Femur (tissue), 1 donor: ENCODE measurements around the gene PTX3.

Experiments
- DNase-seq: peaks from one replicate; pipeline ENCODE4 v3.0.0-alpha.2; 2017

The PTX3 gene

DNA sequence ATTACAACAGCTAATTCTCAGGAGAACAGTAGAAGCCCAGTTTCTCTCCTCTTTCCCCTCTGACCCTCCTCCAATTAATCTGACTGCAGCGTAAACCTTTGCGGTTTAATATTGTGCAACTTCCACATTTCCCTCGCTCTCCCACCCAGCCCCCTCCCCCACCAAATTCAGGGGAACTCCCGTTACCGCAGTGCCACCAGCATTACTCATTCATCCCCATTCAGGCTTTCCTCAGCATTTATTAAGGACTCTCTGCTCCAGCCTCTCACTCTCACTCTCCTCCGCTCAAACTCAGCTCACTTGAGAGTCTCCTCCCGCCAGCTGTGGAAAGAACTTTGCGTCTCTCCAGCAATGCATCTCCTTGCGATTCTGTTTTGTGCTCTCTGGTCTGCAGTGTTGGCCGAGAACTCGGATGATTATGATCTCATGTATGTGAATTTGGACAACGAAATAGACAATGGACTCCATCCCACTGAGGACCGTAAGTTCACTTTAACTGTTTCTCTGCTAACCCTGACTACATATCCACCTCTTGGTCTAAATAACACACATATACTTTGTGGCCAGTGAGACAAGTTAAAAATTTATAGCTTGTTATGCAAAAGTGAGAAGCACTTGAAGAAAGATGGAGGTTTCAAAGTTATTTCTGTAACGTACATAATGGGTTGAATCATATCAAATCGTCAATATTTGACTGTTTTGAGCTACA is at the start of gene PTX3:
Gene PTX3 (plus strand): TSS at position 268 of the 709 bp plus-strand sequence. CDS start 84 bp downstream, at position 352.
- peak; percentile 86 for DNase-seq

DNA sequence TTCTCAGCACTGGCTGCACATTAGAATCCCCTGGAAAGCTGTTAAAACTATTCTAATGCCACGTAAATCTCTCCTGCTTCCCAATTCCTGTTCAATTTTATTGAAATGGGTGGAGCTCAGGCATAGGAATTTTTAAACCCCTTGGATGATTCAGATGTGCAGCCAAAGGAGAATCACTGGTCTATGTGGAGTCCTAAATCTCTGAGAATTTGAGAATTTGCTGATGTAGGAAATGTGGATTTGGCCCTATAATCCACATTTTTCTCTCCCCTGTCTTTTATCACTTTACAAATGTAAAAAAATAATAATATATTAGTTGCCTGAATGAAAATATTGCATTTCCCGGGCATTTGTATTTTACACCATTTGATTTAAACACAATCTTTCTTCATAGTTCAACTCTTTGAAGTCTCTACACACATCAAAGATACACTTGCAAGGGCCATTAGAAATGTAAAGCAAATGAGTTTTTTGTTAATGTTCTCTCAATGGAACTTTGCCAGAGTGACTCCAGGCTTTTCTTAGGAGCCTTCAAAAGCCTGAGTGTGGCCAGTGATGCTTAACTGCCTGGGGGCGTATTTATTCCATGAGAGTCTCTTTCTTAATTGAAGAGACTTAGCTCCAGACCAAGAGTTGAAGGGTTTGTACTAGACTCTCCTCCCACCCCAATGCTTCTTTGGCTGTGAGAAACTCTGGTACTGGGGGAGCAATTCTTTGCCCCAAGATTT is 48.8 kb upstream of the PTX3 start:
- no peak for DNase-seq

DNA sequence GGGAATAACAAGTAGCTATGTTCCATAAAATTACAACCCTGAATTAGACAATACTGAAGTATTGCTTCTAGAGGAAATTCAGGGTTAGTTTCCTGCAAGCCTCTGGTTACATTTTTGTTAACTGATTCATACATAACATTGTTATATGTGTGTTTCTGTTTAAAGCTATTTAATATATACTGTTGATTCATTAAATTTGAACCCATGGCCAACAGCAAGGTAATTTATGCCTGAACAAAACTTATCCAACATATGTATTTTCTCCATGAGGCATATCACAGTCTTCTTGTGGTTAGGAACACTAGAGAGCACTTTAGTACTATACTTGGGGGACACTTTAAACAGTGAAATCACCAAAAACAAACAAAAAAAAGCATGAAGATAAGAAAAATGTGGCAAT is 47.7 kb upstream of the PTX3 start:
- no peak for DNase-seq

DNA sequence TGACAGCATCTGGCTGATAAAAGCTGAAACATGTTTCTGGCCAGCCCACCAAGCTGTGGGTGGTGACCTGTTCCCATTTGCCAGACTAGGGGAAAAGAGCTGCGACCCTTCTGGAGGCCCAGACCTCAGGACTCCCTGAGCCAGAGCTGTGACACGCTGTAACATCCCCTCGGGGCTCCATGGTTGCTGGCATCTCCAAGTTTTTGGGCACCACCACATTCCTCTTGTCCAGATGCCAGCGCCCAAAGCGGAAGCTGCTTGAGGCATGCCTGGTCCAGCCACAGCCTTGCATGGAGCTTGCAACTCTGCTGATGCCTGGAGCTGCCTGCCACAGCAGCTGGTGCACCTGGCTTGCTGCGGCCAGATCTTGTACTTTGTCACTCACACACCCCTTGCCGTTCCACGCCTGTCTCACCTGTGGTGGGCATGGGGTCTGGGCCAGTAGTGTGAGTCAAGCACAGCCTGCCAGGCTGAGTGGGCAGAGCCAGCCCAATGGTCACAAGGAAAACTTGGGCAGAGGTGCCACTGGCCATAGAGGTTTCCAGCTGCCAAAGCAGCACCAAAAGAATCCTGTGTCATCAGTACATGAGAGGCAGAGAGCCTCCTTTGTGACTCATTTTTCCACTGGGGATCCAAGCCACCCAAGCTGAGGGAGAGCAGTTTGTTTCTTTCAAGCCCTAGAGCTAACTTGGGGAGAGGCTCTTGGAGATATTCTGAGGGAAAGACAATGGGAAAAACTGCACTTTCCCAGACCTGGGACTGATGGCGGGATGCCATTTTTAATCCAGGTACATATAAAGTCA is 45.7 kb upstream of the PTX3 start:
- no peak for DNase-seq

DNA sequence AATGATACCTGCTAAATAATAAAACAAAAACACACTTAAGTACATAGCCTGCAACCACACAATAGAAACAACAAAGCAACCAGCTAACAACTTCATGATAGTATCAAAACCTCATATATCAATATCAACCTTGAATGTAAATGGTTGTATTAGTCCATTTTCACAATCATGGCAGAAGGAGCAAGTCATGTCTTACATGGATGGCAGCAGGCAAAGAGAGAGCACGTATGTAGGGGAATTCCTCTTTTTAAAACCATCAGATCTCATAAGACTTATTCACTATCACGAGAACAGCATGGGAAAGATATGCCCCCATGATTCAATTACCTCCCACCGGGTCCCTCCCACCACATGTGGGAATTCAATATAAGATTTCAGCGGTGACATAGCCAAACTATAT is 44.5 kb upstream of the PTX3 start:
- DNase-seq = no peak

DNA sequence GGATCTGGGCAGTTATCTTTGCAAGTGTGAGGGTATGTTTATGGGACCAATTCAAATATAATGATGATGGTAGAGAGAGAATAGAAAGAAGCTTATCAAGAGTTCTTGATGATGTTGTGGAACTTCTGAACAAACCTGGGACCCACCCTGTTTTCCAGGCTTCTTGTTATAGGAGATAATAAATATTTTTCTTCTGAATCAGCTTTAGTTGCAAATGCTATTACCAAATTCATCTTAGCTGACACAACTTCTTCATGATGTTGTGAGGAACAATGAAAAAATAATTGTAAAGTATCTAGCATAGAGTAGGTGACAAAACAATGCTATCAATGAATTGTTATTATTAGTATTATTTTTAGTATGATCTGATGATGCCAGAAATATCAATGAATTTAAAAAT is 43.5 kb upstream of the PTX3 start:
- DNase-seq = no peak

DNA sequence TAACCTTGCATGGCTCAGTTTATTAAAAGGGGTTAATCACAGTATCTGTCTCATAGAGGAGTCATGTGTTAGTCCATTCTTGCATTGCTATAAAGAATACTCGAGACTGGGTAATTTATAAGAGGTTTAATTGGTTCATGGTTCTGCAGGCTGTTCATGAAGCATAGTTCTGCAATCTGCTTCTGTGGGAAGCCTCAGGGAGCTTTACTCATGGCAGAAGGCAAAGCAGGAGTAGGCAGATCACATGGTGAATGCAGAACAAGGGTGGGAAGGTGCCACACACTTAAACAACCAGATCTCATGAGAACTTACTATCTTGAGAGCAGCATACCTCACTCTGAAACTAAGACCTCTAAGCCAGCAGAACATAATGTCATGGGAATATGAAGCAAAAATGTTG is 42.2 kb upstream of the PTX3 start:
- no peak for DNase-seq

DNA sequence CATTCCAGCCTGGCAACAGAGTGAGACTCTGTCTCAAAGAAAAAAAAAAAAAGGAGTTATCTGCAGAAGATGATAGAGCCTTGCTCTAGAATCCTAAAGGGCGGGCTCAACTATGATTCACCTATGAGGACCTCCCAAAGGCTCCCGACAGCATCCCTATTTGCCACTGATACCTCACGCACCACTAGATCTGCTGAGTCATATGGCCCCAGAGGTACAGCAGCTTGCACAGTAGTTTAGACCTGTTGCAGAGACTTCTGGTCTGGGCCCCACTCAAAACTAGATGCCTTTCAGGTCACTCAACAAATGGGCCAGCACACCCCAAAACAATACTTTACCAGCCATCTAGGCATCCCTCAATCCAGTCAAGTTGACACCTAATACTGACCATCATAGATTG is 38.1 kb upstream of the PTX3 start:
- DNase-seq = no peak

DNA sequence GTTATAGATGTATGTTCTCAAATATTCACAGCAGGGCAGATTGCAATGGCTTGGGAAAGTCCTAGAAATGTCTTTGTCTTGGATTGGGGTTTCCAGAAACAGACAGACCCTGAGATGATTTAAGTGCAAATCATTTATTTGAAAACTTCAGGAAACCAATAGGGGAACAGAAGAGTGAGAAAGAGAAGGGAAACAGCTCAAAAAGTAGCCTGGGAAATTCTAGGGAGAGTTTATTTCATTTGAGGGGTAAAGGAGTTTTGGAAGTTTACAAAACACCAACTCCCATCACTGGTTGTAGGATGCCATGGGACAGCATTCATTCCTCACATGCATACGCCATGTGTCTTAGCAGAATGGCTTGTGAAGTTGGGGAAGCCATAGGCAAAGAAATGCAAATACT is 32.3 kb upstream of the PTX3 start:
- DNase-seq = no peak

DNA sequence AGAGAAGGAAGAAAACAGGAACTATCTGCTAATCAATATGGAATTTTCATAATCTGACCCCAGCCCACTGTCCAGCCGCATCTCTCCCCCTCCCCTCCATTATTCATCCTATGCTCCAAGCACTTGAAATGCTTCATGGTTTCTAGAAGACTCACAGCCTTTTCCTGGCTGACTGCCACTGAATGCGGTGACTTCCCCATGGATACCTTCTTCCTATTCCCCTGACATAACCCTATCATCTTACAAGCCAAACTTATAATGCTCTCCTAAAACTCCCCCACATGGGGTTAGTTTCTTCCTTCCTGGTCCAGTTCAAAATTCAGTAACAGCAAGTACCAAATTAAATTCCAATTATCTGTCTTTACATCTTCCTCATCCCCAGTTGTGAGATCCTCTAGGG is 31.2 kb upstream of the PTX3 start:
- DNase-seq = no peak

DNA sequence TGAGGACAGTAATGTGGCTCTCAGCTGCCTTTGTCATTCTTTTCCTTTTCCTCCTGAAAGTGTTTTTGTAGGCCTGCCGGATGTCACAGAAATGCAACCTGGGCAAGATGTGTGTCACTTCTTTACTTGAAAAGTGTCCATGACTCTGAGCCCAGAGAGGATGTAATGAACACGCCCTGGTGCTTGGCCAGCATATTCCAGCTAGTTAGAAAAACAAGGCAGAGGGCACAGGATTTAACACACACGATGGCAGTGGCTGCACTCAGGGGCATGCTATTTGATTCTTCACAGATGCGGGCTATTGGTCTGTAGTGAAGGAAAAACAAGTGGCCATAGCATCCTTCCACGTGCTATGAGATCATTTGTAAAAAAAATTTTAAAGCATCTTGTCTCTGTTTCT is 30.3 kb upstream of the PTX3 start:
- no peak for DNase-seq

DNA sequence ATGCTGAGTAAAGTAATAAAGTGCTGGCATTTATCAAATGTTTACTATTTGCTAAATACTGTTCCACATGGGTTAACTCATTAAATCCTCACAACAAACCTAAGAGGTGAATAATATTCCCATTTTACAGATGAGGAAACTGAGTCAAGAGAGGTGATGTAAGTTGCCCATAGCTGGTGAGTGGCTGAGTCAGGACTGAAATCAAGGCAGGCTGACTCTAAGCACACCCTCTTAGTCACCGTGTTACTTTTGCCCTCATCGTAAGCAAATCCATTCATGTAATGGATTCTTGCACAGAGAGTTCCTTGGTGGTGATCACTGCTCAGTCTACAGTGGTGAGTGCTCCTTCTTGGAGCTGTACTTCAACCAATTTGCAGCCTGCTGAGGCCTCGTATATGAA is 28.9 kb upstream of the PTX3 start:
- DNase-seq = no peak

DNA sequence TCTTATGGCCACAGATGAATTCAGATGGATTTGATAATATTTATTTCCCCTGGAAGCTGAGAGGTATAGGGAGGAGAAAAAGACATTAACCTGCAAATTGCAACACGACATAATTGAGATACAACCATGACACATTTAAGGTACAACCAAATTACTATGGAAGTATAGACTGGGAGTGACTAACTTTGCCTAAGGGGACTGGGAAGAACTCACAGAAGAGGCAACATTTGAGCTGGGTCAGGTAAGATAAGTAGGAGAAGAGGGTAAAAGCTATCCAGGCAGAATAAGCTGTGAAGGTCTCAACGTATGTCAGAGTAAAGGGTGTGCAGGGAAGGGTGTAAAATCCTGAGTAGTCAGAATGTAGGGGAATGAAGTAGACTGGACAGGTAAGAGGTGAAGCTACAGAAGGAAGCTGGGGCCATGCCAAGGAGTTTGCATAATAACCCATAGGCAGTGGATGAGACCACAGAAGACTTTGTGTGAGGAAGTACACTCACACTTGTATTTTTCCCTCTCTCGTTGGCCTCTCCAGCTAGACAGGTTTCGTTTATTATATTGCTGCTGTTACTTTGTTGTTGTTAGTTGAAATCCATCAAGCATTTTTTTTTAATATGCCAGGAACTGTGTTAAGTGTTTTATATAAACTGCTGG is 28.0 kb upstream of the PTX3 start:
- no peak for DNase-seq

DNA sequence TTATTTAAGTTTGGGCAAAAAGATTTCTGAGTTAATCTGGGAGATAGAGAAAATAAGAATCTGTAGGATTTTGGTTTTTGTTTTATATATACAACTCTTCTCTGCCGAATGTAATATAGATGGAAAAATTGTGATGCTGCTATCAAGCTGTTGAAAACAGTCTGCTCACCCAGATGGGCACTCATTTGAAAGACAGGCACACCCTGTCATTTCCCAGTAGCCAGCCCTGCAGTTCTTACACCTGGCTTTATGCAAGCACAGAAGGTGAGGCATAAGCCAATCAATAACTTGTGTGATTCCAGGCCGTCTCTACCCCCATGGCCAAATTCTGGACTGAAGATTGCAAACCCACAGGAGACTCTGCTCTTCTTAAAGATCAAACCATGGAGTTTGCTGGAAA is 27.1 kb upstream of the PTX3 start:
- DNase-seq = no peak

DNA sequence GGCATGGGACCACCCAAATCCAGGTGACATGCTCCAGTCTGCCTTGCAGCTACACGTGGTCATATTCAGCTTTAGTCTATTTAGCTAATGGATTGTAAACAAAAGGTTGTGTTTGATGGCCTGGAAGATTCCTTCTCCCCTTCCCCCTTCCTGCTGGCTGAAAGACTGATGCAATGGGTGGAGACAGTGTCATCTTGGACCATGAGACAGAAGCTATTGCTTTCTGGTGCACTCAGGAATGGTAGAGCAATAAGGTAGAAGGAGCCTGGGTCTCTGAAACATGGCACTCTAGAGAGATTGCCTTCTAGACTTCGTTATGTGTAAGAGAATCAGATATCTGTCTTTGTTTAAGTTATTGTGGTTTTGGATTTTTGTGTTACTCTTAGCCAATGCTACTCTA is 25.7 kb upstream of the PTX3 start:
- DNase-seq = no peak

DNA sequence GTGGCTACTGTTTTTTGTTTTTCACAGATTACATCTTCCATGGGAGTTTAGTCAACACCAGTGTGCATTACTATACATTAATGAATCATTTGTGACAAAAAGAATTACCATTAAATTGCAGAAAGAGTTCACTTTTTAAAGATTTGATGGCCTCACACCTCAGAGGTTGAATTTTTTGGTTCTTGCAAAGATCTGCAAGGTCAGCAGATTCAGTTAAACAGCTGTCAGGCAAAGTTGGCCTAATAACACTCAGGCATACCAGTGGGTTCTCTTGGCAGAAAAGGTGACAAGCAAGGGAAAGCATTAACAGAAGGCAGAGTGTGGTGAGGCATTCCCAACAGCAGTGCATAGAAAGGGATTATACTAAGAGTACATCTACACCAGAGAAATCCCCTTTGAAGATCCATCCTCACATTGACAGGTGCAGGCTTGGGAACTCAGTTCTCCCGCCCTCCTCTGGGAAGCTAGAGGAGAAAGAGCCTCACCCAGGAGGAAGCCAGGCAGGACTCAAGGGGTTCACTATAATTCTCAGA is 24.3 kb upstream of the PTX3 start:
- no peak for DNase-seq

DNA sequence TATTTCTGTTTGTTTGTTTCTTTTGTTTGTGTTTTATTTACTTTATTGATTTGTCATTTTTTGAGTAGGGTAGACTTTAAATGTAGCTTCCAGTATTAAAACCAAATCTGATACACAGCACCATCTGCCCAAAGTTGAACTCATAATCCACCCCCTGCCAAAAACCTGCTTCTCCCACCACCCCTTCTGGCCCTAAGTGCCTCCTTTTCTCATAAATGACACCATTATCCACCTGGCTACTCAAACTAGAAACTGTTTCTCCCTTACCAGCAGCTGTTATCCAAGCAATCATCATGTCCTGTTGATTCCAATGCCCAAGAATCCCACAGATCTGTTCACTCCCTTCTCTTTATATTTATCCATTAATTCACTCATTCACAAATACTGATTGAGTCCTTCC is 21.8 kb upstream of the PTX3 start:
- no peak for DNase-seq

DNA sequence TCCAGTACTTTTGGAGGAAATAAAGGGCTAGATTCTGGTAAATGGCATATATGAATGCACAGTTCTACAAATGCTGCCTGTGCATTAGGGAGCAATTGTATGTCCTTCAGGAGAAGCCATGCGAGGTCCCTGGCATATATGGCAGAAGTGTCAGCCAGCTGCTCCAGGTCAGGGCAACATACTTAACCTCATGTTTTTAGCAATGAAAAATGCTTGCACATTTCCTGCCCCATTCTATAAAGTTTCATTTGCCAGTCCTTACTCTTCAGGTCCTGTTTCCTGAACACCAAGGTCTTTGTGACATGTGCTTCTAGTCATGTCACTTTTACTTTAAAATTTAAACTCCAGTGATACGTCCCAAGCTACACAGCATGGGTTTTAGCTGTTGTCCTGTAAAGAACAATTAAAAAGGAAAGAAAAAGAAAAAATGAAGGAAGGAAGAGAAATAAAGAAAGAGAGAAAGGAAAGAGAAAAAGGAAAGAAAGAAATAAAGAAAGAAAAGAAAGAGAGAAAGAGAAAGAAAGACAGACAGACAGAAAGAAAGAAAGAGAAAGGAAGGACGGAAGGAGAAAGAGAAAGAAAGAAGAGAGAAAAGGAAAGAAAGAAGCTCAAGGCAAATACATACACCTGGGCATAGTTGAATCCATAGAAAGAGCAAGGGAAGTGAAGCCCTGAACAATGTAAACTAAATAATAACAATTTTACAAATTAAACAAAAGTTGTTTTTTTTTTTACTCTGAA is 20.1 kb upstream of the PTX3 start:
- DNase-seq = no peak

DNA sequence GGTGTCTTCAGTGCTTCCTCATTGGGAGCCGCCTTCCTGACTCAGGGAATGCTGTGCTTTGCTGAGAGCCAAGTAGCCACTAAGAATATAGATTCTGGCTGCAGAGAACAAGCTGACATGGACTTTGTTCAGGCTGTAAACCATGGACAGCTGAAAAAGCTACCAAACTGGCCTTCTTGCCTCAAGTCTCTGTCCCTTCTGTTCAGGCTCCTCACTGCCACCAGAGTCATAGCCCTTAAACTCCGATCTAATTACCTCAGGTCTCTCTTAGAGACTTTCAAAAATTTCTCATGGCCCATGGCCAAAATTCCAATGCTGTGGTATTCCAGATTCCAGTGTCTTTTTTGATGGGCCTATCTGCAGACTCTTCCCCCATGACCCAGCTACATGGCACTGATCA is 19.4 kb upstream of the PTX3 start:
- no peak for DNase-seq

DNA sequence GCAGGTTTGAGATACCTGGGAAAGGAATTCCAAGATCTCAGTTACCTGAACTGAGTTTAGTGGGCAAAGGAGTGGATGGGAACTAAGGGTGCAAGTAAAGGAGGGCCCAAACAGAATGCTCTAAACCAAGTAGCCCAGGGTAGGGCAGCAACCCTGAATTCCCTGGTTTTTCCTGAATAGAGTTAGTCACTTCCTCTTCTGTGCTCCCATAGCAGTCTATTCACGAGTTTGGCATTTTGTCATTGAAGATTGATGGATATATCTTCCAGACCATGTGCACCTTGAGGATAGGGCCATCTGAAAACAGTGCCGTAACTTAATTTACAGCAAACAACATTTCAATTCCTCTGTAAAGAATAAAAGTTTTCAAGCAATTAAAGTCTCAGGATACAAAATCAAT is 18.5 kb upstream of the PTX3 start:
- no peak for DNase-seq

DNA sequence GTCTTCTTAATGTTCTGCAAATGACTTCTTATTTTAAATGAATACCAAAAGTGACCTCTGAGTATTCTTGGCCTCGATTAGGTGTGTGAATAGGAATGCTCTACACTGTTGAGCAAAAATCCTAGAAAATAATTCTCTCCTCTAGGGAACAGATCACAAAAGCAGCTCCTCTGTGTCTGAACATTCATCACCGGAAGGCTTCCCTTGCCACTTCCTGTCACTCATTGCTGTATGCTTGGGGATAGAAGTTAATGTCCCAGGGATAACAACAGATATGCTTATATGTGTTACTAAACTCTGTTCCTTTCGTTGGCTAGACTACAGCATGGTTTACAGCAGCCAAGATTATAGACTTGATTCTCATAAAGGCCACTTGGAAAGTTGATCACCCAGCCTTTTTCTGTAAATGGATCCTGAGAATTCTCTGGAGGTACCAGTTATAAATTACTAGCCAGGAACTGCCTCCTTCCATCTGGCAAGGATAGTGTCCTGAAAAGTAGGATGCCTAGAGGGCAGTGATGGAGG is 16.0 kb upstream of the PTX3 start:
- no peak for DNase-seq

DNA sequence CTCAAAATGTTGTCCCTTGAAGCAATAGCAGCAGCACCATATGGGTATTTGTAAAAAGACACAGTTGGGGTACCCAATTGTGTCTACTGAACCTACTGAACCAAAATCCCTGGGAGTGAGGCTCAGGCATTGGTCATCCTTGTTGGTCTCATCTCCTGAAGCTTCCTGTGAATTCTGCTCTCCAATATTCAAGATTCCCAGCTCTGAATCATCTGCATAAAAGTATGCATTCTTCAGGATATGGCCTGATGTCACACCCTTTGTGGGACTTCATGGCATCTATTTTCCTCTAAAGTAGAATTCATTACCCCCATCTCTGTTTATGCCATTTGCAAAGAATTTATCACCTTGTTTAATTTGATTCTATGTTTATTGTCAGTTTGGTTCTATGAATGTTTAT is 13.3 kb upstream of the PTX3 start:
- DNase-seq = no peak
